ENCODE data around the gene IFITM10. TPM values are rescaled to one million over a fixed set of nuclear protein-coding genes. Genes with fewer than 3 reads are reported as not detected.

Gene IFITM10
- total and polyA plus RNA-seq, 2 donors (not counting 1 experiment from before 2014, with no cell fraction given), result 0.09 to 1.7 TPM

- Histone ChIP-seq H3K9me3 (ENCODE audit: control extremely low read depth in 1 of 3, control insufficient read depth in 2 of 3, insufficient read depth in 1 of 3, low read length in 2 of 3) (peaks cover 0 to 13% (median 0%) of the 10 kb centered on the region in 3 donors), H3K4me2 (replicated peaks; ENCODE audit: low read depth, low read length, poor library complexity, severe bottlenecking) (no peak overlapping the region), H3K4me1 (ENCODE audit: control insufficient read depth in 2 of 2, insufficient read depth in 2 of 2, low read length in 2 of 2) (peaks cover 19 to 31% of the 10 kb centered on the region in 2 donors), H2AFZ (ENCODE audit: insufficient read depth, low read depth, low read length, poor library complexity, severe bottlenecking) (no peak overlapping the region), H3K79me2 (ENCODE audit: control insufficient read depth, insufficient read depth, low read length) (no peaks in the 10 kb centered on the region), H3K9ac (ENCODE audit: low read length) (no peak overlapping the region), H3K36me3 (replicated peaks in 1 of 2; ENCODE audit: control extremely low read depth in 1 of 2, control insufficient read depth in 1 of 2, extremely low read depth in 1 of 2, insufficient read depth in 2 of 2, low read length in 1 of 2) (no peaks in the 10 kb centered on the region), H3K27me3 (replicated peaks in 1 of 4; ENCODE audit: control extremely low read depth in 1 of 4, control insufficient read depth in 3 of 4, insufficient read depth in 4 of 4, low read length in 3 of 4) (peaks cover 0 to 15% (median 0%) of the 10 kb centered on the region in 4 experiments), H3K4me3 (ENCODE audit: control extremely low read depth in 1 of 5, extremely low read depth in 1 of 5, insufficient read depth in 1 of 5, low read depth in 2 of 5, low read length in 4 of 5) (no peak overlapping the region), H3K27ac (ENCODE audit: low read length in 2 of 2) (no peak overlapping the region), H4K20me1 (ENCODE audit: control insufficient read depth, insufficient read depth, low read length, poor library complexity, severe bottlenecking) (no peaks in the 10 kb centered on the region)
- H3K9me3 Mint-ChIP-seq (ENCODE audit: insufficient read depth), result peaks cover 4% of the 10 kb centered on the region
- no peak for ATAC-seq (ENCODE audit: low read depth)
- ChIA-PET CTCF (interaction anchor here (0.7 to 4.2 kb wide), 4 partner anchors 9 to 450 kb away, joined by 3 to 18 read pairs (median 11); no protein-coding TSS in a partner anchor), POLR2A (no interaction called here)
- TF ChIP-seq CTCF (IDR thresholded peaks at IDR 0.05), result no peak
- TF ChIP-seq EZH2 (IDR thresholded peaks at IDR 0.05; ENCODE audit: borderline replicate concordance, insufficient read depth, low read depth, low read length, poor library complexity, severe bottlenecking), result no peak
- H3K4me3 Mint-ChIP-seq, result no peak overlapping the region
- DNase-seq, result no peak
- intact Hi-C loops (cut with micrococcal nuclease), result no loop called here
- no peak overlapping the region for H3K27ac Mint-ChIP-seq
- H3K27me3 Mint-ChIP-seq, result peaks cover 17% of the 10 kb centered on the region
- WGBS (ENCODE audit: insufficient coverage), result 93% methylated on average over 2 of the region's 10 CpGs
- H3K4me1 Mint-ChIP-seq, result peaks cover 31% of the 10 kb centered on the region
These were observed 47.9 kb downstream of the IFITM10 start for GRCh38 chr11:1702506-1702905.

- H3K4me3 ChIP-seq (ENCODE audit: control extremely low read depth in 1 of 5, extremely low read depth in 1 of 5, insufficient read depth in 1 of 5, low read depth in 2 of 5, low read length in 4 of 5), result no peak overlapping the region
- peaks cover 0 to 9% (median 0%) of the 10 kb centered on the region in 4 experiments for H3K27me3 ChIP-seq (replicated peaks in 1 of 4; ENCODE audit: control extremely low read depth in 1 of 4, control insufficient read depth in 3 of 4, insufficient read depth in 4 of 4, low read length in 3 of 4)
- POLR2A ChIA-PET, result no interaction called here
- H3K4me1 Mint-ChIP-seq, result peaks cover 21% of the 10 kb centered on the region
- H3K27ac Mint-ChIP-seq, result no peak overlapping the region
- H3K9me3 Mint-ChIP-seq (ENCODE audit: insufficient read depth), result peaks cover 4% of the 10 kb centered on the region
- WGBS (ENCODE audit: insufficient coverage), result 73% methylated on average over 7 of the region's 10 CpGs
- no peaks in the 10 kb centered on the region for H3K79me2 ChIP-seq (ENCODE audit: control insufficient read depth, insufficient read depth, low read length)
- peaks cover 0 to 6% (median 0%) of the 10 kb centered on the region in 3 donors for H3K9me3 ChIP-seq (ENCODE audit: control extremely low read depth in 1 of 3, control insufficient read depth in 2 of 3, insufficient read depth in 1 of 3, low read length in 2 of 3)
- ATAC-seq (ENCODE audit: low read depth), result no peak
- DNase-seq, result no peak
- no peak overlapping the region for H3K4me2 ChIP-seq (replicated peaks; ENCODE audit: low read depth, low read length, poor library complexity, severe bottlenecking)
- no peak overlapping the region for H3K27ac ChIP-seq (ENCODE audit: low read length in 2 of 2)
- intact Hi-C loops (cut with micrococcal nuclease), result no loop called here
- H2AFZ ChIP-seq (ENCODE audit: insufficient read depth, low read depth, low read length, poor library complexity, severe bottlenecking), result no peak overlapping the region
- no peaks in the 10 kb centered on the region for H3K36me3 ChIP-seq (replicated peaks in 1 of 2; ENCODE audit: control extremely low read depth in 1 of 2, control insufficient read depth in 1 of 2, extremely low read depth in 1 of 2, insufficient read depth in 2 of 2, low read length in 1 of 2)
- no peak overlapping the region for H3K9ac ChIP-seq (ENCODE audit: low read length)
- no peak overlapping the region for H3K4me3 Mint-ChIP-seq
- CTCF ChIA-PET, result interaction anchor here (1.0 to 4.2 kb wide), 5 partner anchors 8 to 451 kb away, joined by 3 to 18 read pairs (median 6); no protein-coding TSS in a partner anchor
- no peaks in the 10 kb centered on the region for H4K20me1 ChIP-seq (ENCODE audit: control insufficient read depth, insufficient read depth, low read length, poor library complexity, severe bottlenecking)
- TF ChIP-seq EZH2 (IDR thresholded peaks at IDR 0.05; ENCODE audit: borderline replicate concordance, insufficient read depth, low read depth, low read length, poor library complexity, severe bottlenecking) (no peak), CTCF (IDR thresholded peaks at IDR 0.05) (no peak)
- peaks cover 23% of the 10 kb centered on the region for H3K27me3 Mint-ChIP-seq
- peaks cover 11 to 18% of the 10 kb centered on the region in 2 donors for H3K4me1 ChIP-seq (ENCODE audit: control insufficient read depth in 2 of 2, insufficient read depth in 2 of 2, low read length in 2 of 2)
These were observed 49.1 kb downstream of the IFITM10 start for GRCh38 chr11:1701091-1701807.

All from B cell (primary cell).